ENCODE results near the gene BLNK.

DNA sequence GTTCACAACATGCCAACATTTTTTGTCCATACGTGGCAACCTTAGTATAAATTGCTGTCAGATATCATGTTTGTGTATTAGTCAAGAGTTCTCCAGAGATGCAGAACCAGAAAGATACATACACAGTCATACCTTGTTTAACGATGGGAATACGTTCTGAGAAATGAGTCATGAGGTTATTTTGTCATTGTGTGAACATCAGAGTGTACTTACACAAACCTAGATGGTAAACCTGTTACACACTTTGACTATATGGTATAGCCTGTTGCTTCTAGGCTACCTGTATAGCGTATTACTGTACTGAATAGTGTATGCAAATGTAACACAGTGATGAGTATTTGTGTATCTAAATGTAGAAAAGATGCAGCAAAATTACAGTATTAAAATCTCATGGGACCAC, 118.9 kb downstream of the BLNK start:
- no peak for TF ChIP-seq EZH2phosphoT487 (IDR thresholded peaks at IDR 0.05; ENCODE audit: insufficient read depth, low read depth)
- no peak for TF ChIP-seq EZH2 (IDR thresholded peaks at IDR 0.05; ENCODE audit: insufficient read depth, poor library complexity, severe bottlenecking)

Measured in GM23248 (cell line).